K562 (cell line): ENCODE data around the gene SCFD2. TPM values are rescaled to one million over a fixed set of nuclear protein-coding genes. Genes with fewer than 3 reads are reported as not detected.

ENCODE experiments used
- CEBPG ChIP-seq, 3 experiments: fragments of 200-800 bp in 1 of 3; sonication (Bioruptor generic) in 1 of 3; sonication (generic) in 1 of 3; formaldehyde crosslinking in 1 of 3; IDR thresholded peaks in 2 of 3; conservative IDR thresholded peaks in 1 of 3; 2 replicates each; pipeline versions ENCODE4 v1.6.1 to v1.8.0; 2016 to 2022; ENCODE audit warnings: missing compliant biosample characterization in 2 of 3, missing genetic modification characterization in 2 of 3, mild to moderate bottlenecking in 1 of 3, missing genetic modification reagents in 1 of 3
- CREM ChIP-seq: IDR thresholded peaks from 2 replicates; pipeline ENCODE4 v1.6.1; 2014; ENCODE audit warnings: antibody characterized with exemption, low read depth
- CTBP1 ChIP-seq: fragments of 450-650 bp; IDR thresholded peaks from 2 replicates; pipeline ENCODE4 v1.6.1; 2016; ENCODE audit warnings: borderline replicate concordance
- EGR1 ChIP-seq: fragments of 450-650 bp; conservative IDR thresholded peaks from 2 replicates; pipeline ENCODE4 v1.6.1; 2017; ENCODE audit warnings: mild to moderate bottlenecking
- EHMT2 ChIP-seq: fragments of 450-650 bp; IDR thresholded peaks from 2 replicates; pipeline ENCODE4 v1.6.1; 2018; ENCODE audit warnings: antibody characterized with exemption
- HDAC3 ChIP-seq: fragments of 450-650 bp; IDR thresholded peaks from 2 replicates; pipeline ENCODE4 v1.6.1; 2018; ENCODE audit warnings: borderline replicate concordance, mild to moderate bottlenecking, moderate library complexity; ENCODE audit not compliant: partially characterized antibody
- ID3 ChIP-seq, 2 experiments: fragments of 250-450 bp in 1 of 2; fragments of 450-650 bp in 1 of 2; sonication (Bioruptor Pico) in 1 of 2; IDR thresholded peaks; 2 replicates each; pipeline versions ENCODE4 v1.6.1 to v1.8.0; 2016 to 2021; ENCODE audit warnings: mild to moderate bottlenecking in 2 of 2, moderate library complexity in 2 of 2, missing compliant biosample characterization in 1 of 2, missing genetic modification characterization in 1 of 2
- KDM1A ChIP-seq, 2 experiments: fragments of 450-650 bp; IDR thresholded peaks; 2 replicates each; pipeline ENCODE4 v1.6.1; 2016; ENCODE audit warnings: mild to moderate bottlenecking in 2 of 2
- KHSRP ChIP-seq: fragments of 450-650 bp; IDR thresholded peaks from 2 replicates; pipeline ENCODE4 v1.6.1; 2017
- MLLT1 ChIP-seq, 2 experiments: fragments of 450-650 bp; IDR thresholded peaks; 2 replicates each; pipeline ENCODE4 v1.6.1; 2016
- MTA2 ChIP-seq: fragments of 450-650 bp; IDR thresholded peaks from 2 replicates; pipeline ENCODE4 v1.6.1; 2016; ENCODE audit warnings: low read depth
- NCOA1 ChIP-seq: fragments of 450-650 bp; IDR thresholded peaks from 2 replicates; pipeline ENCODE4 v1.6.1; 2016; ENCODE audit warnings: low read depth
- NCOA6 ChIP-seq: fragments of 450-650 bp; IDR thresholded peaks from 2 replicates; pipeline ENCODE4 v1.6.1; 2017; ENCODE audit warnings: mild to moderate bottlenecking
- NFYB ChIP-seq: IDR thresholded peaks from 2 replicates; pipeline ENCODE4 v1.6.1; 2011; ENCODE audit warnings: mild to moderate bottlenecking, moderate library complexity; ENCODE audit not compliant: insufficient read length; ENCODE audit errors: extremely low read depth
- PHF21A ChIP-seq: fragments of 450-650 bp; IDR thresholded peaks from 2 replicates; pipeline ENCODE4 v1.6.1; 2017; ENCODE audit warnings: low read depth, borderline replicate concordance
- PTTG1 ChIP-seq: fragments of 450-650 bp; IDR thresholded peaks from 2 replicates; pipeline ENCODE4 v1.6.1; 2016; ENCODE audit warnings: low read depth, mild to moderate bottlenecking, missing genetic modification characterization, missing compliant biosample characterization
- SAFB2 ChIP-seq: fragments of 200-400 bp; formaldehyde crosslinking; IDR thresholded peaks from 2 replicates; pipeline ENCODE4 v1.6.1; 2018; ENCODE audit warnings: borderline replicate concordance, low read length, low read depth, moderate library complexity; ENCODE audit not compliant: severe bottlenecking
- SP2 ChIP-seq: IDR thresholded peaks from 2 replicates; pipeline ENCODE4 v1.6.1; 2011; ENCODE audit warnings: mild to moderate bottlenecking, low read depth, low read length, moderate library complexity; ENCODE audit not compliant: poor library complexity, severe bottlenecking; ENCODE audit errors: extremely low read depth
- SUPT5H ChIP-seq: fragments of 450-650 bp; IDR thresholded peaks from 2 replicates; pipeline ENCODE4 v1.6.1; 2016
- TAF9B ChIP-seq: fragments of 450-650 bp; IDR thresholded peaks from 2 replicates; pipeline ENCODE4 v1.6.1; 2018; ENCODE audit warnings: mild to moderate bottlenecking; ENCODE audit not compliant: partially characterized antibody
- ZBTB7A ChIP-seq: IDR thresholded peaks from 2 replicates; pipeline ENCODE4 v1.6.1; 2011; ENCODE audit warnings: low read depth, mild to moderate bottlenecking, low read length, moderate library complexity, borderline replicate concordance; ENCODE audit not compliant: control insufficient read depth
- ZNF175 ChIP-seq: fragments of 200-800 bp; sonication (Bioruptor generic); IDR thresholded peaks from 2 replicates; pipeline ENCODE4 v1.6.1; 2016; ENCODE audit warnings: low read depth, mild to moderate bottlenecking, missing genetic modification characterization, missing compliant biosample characterization
- ZNF785 ChIP-seq: fragments of 250-450 bp; sonication (Bioruptor Pico); IDR thresholded peaks from 2 replicates; pipeline ENCODE4 v1.4.0; 2020; ENCODE audit warnings: mild to moderate bottlenecking
- polyA plus RNA-seq, 8 experiments: library from polyadenylated mRNA; depleted of rRNA in 4 of 8; stranded (reverse) in 5 of 8; unstranded in 3 of 8; fragments of >200 nt; fragmentation: Nextera tagmentation in 2 of 8; fragmentation: Illumina TruSeq in 1 of 8; extraction: Ambion mirVana in 2 of 8; extraction: Trizol in 1 of 8; gene quantifications; 2 replicates each; pipeline versions ENCODE4 v1.2.1 to v1.2.3, GENCODE V29; 2011 to 2014; ENCODE audit warnings: inconsistent platforms in 1 of 8, missing spikeins in 1 of 8
- total RNA-seq, 7 experiments: library from RNA; depleted of rRNA in 6 of 7; stranded (reverse); fragments of >200 nt in 6 of 7; fragmentation: Illumina TruSeq in 2 of 7; extraction: Trizol in 2 of 7; gene quantifications; 2 replicates each; pipeline versions ENCODE4 v1.2.1 to v1.2.3, GENCODE V29; 2011 to 2021; ENCODE audit warnings: low replicate concordance in 1 of 7
- TF ChIP-seq, protein P1 (sequence below): fragments of 250-450 bp; sonication (Bioruptor Pico); IDR thresholded peaks from 2 replicates; pipeline ENCODE4 v1.8.0; 2022; ENCODE audit warnings: moderate library complexity, mild to moderate bottlenecking, inconsistent platforms
- TF ChIP-seq, protein P2 (sequence below): fragments of 250-450 bp; sonication (Bioruptor Pico); IDR thresholded peaks from 2 replicates; pipeline ENCODE4 v1.5.0; 2021

The SCFD2 gene
- total and polyA plus RNA-seq, 9 of the 15 experiments (the other 6 are each of a cell fraction or from before 2014, with no cell fraction given): 5.7 to 30.3 (median 22.8) TPM

DNA sequence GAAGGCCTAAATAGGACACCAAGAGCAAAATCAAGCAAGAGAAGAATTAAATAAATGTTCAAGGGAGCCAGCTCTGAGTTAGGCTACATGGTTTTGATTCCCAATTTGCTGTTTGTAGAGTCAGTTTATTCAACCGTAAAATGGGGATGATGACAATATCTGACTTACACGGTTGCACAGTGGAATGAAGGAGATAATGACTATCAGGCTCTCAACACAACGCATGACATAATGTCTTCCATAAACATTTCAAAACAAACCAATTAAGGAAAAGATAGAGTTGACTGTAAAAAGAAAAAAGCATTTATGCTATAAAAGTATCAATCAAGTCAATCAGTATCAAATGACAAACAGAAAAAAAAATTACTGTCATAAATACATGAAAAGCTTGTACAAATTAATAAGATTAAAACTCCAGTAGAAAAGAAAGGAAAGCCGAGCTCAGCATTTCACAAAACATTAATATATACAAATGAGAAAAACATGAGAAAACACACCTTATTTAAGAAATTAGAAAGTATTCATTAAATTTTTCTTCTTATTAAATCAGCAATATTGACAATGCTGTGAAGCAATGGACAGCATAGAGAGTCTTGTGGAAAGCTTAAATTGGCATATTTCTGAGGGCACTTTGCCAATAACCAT lies 179.0 kb downstream of the SCFD2 start (continued):
- no peak for TF ChIP-seq ZBTB7A
- TF ChIP-seq MTA2: peak; percentile 58; the same call in 1 of the 2 replicates
- TF ChIP-seq, protein P1, sequence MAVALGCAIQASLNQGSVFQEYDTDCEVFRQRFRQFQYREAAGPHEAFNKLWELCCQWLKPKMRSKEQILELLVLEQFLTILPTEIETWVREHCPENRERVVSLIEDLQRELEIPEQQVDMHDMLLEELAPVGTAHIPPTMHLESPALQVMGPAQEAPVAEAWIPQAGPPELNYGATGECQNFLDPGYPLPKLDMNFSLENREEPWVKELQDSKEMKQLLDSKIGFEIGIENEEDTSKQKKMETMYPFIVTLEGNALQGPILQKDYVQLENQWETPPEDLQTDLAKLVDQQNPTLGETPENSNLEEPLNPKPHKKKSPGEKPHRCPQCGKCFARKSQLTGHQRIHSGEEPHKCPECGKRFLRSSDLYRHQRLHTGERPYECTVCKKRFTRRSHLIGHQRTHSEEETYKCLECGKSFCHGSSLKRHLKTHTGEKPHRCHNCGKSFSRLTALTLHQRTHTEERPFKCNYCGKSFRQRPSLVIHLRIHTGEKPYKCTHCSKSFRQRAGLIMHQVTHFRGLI (CRISPR knock-in tag): no peak
- TF ChIP-seq KHSRP: no peak
- TF ChIP-seq MLLT1 (IDR thresholded peaks at IDR 0.05): no peak
- TF ChIP-seq NCOA1: no peak
- TF ChIP-seq, protein P2, sequence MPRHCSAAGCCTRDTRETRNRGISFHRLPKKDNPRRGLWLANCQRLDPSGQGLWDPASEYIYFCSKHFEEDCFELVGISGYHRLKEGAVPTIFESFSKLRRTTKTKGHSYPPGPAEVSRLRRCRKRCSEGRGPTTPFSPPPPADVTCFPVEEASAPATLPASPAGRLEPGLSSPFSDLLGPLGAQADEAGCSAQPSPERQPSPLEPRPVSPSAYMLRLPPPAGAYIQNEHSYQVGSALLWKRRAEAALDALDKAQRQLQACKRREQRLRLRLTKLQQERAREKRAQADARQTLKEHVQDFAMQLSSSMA (CRISPR knock-in tag): no peak
- TF ChIP-seq CEBPG (CRISPR knock-in tag; IDR thresholded peaks at IDR 0.05): no peak
- no peak for TF ChIP-seq CEBPG (tag; conservative IDR thresholded peaks at IDR 0.05 in 1 of 2, IDR thresholded peaks at IDR 0.05 in 1 of 2)
- TF ChIP-seq SAFB2: no peak
- TF ChIP-seq NFYB: no peak
- TF ChIP-seq SUPT5H: no peak
- 0 out of 2 replicates have a peak, but pooled peaks have one; percentile 12 for TF ChIP-seq CTBP1
- TF ChIP-seq EHMT2: no peak
- TF ChIP-seq EGR1: no peak
- 0 out of 2 replicates have a peak, but pooled peaks have one; percentile 42 for TF ChIP-seq CREM
- TF ChIP-seq PHF21A: no peak
- TF ChIP-seq ZNF175: no peak
- no peak for TF ChIP-seq NCOA6
- TF ChIP-seq TAF9B: no peak
- TF ChIP-seq HDAC3: no peak
- peak in 1 of 2 experiments; percentile 61; a peak in 2 of 4 replicates for TF ChIP-seq KDM1A (IDR thresholded peaks at IDR 0.05)
- TF ChIP-seq PTTG1 (tag): no peak
- TF ChIP-seq ID3 (CRISPR knock-in tag; IDR thresholded peaks at IDR 0.05): no peak
- no peak for TF ChIP-seq ID3 (tag; IDR thresholded peaks at IDR 0.05)
- TF ChIP-seq ZNF785: no peak
- TF ChIP-seq SP2: no peak
